AG09309 (cell line): ENCODE measurements around the gene CACTIN.
A peak's percentile ranks its signal among the peaks of the same experiment; 100 is the strongest.
"Not testable (repeated sequence)": the region's sequence is repeated elsewhere in the genome, so short reads cannot be mapped to it uniquely, and the experiment has no call there.

Experiments
- DNase-seq: peaks from one replicate; pipeline ENCODE4 v3.0.0-alpha.2; 2010; ENCODE audit warnings: low read depth
- H3K4me3 ChIP-seq: 2 replicates; pipeline ENCODE4 v1.5.1; 2011; ENCODE audit warnings: mild to moderate bottlenecking, low read depth, low read length, moderate library complexity; ENCODE audit not compliant: control insufficient read depth
- TF ChIP-seq, protein P1 (sequence below): IDR thresholded peaks from 2 replicates; pipeline ENCODE4 v1.5.1; 2011; ENCODE audit warnings: mild to moderate bottlenecking, low read depth, low read length, inconsistent platforms; ENCODE audit not compliant: insufficient read depth, control insufficient read depth; ENCODE audit errors: missing control alignments

CACTIN gene

DNA sequence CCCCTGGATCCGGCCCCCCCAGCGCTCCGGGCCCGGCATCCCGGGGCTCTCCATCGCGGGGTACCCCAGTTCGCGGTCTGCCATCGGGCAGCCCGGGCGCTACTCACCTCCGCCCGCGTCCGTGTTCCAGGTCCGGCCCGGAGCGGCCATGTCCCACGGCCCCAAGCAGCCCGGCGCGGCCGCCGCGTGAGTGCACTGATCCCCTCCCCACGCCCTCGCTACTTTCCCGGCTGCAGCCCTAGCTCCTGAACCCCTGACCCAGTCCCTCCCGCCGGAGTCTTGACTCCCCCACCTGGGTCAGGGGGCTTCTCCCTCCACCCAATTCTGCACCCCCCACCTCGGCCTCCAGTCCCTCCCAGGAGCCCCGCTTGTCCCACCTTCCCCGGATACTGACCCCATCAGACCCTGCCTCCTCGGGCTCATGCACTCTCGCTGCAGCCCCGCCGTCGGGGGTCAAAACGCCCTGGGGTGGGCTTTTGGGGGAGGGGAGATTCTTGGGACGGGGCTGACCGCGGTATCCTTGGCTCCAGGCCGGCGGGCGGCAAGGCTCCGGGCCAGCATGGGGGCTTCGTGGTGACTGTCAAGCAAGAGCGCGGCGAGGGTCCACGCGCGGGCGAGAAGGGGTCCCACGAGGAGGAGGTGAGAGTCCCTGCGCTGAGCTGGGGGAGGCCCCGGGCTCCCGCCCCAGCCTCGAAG, 53.3 kb downstream of the CACTIN start:
- H3K4me3 ChIP-seq = peak overlapping the region; percentile 98
- DNase-seq = no peak
- TF ChIP-seq, protein P1, sequence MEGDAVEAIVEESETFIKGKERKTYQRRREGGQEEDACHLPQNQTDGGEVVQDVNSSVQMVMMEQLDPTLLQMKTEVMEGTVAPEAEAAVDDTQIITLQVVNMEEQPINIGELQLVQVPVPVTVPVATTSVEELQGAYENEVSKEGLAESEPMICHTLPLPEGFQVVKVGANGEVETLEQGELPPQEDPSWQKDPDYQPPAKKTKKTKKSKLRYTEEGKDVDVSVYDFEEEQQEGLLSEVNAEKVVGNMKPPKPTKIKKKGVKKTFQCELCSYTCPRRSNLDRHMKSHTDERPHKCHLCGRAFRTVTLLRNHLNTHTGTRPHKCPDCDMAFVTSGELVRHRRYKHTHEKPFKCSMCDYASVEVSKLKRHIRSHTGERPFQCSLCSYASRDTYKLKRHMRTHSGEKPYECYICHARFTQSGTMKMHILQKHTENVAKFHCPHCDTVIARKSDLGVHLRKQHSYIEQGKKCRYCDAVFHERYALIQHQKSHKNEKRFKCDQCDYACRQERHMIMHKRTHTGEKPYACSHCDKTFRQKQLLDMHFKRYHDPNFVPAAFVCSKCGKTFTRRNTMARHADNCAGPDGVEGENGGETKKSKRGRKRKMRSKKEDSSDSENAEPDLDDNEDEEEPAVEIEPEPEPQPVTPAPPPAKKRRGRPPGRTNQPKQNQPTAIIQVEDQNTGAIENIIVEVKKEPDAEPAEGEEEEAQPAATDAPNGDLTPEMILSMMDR = no peak

DNA sequence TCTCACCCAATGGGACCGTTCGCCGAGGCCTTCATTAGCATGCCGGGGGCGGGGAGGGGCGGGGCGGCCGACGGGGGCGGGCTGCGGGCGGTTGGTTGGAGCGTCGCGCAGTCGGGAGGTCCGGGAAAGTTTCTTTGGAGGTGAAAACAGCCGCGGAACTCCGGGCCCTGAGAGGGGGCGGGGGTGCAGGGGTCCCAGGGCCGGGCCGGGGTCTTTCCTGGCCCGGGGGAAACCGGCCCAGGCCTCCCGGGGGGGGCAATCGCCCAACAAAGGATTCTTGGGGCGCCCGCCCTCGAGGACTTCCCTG, 53.8 kb downstream of the CACTIN start, which contains the start of gene HMG20B:
Gene HMG20B (plus strand): TSS at position 90 of the 307 bp plus-strand sequence. CDS start 366 bp downstream, outside the sequence.
- peak within 1 kb of the TSS; percentile 98 for H3K4me3 ChIP-seq
- DNase-seq = no peak
- TF ChIP-seq, protein P1 = no peak

DNA sequence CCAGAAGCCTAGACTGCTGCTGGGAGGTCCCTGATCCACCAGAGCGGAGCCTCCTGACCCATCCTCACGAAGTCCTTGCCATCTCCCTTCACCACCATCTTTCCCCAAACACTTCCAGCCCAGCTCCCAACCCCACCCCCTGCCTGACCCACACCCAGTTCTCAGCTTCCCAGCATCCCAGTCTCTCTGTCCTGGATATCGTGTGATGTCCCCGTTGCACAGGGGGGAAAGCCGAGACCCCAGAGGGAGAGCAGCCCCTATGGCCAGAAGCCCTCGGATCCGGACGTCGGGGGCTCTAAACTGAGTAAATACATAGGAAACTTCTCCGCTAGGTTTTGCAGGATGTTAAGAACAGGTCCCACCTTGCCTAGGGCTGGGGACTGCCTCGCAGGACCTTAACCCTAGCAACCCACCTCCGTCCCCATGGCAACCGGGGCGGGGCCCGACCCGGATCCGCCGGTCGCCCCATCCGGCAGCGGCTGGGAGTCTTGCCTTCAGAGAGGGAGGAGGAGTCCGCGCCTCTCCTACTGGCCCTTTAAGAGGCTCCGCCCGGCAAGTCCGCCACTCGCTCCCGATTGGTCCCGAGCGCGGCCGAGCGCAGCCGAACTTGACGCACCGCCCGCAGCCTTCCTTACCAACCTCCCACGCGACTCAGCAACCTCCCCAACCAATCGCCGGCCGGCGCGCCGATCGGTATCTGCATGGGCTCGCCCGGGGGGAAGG, 54.3 kb downstream of the CACTIN start:
- DNase-seq = peak; percentile 98
- TF ChIP-seq, protein P1 = no peak
- H3K4me3 ChIP-seq = peak overlapping the region; percentile 74

DNA sequence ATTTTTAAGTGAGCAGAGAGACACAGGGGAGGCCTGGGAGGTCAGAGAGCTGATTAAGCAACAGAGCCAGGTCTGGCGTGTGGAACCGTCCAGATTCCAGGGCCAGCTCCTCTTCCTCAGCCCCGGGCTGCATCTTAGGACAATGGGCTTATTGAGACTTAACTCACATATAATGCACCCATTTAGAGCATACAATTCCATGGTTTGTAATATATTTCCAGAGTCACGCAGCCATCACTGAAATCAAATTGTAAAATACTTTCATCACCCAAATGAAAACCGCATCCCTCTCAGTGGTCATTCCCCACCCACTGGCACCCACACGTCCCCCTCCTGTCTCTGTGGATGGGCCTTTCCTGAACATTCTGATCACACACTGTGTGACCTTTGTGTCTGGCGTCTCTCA, 56.0 kb downstream of the CACTIN start:
- no peak for DNase-seq
- TF ChIP-seq, protein P1 = no peak
- no peak overlapping the region for H3K4me3 ChIP-seq

DNA sequence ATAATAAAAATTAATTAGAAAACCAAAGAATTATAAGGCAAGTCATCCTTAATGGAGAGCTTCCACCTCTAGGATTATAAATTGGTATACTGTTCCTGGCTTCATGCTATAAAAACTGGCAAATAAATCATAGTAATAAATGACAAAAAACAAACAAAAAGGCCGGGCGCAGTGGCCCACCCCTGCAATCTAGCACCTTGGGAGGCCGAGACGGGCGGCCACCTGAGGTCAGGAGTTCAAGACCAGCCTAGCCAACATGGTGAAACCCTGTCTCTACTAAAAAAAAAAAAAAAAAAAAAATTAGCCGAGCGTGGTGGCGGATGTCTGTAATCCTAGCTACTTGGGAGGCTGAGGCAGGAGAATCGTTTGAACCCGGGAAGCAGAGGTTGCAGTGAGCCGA, 56.5 kb downstream of the CACTIN start:
- not testable (repeated sequence) for H3K4me3 ChIP-seq, DNase-seq

DNA sequence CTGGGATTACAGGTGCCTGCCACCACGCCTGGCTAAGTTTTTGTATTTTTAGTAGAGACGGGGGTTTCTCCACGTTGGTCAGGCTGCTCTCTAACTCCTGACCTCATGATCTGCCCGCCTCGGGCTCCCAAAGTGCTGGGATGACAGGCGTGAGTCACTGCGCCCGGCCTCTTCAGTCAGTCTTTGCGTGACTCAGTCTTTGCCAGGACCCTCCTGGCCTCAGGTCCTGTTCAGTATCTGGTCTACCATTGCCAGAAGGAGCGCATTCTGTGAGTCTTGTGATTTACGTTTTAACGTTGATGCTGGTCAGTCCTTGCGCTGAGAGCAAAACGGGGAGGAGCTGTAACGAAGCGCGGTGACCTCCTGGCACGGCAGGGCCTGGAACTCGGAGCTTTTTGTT, 61.5 kb downstream of the CACTIN start:
- DNase-seq = no peak
- TF ChIP-seq, protein P1 = no peak

More for the DNA sequence above, 61.5 kb downstream of the CACTIN start:
- no peak overlapping the region for H3K4me3 ChIP-seq
